Vagina (tissue), 2 donors: ENCODE measurements around the gene CASP8.

Experiments used
- POLR2A ChIP-seq, 2 donors: fragments of 450-650 bp; IDR thresholded peaks; one replicate each; pipeline ENCODE4 v1.6.1; 2017; ENCODE audit warnings: antibody characterized with exemption in 2 of 2, mild to moderate bottlenecking in 2 of 2, moderate library complexity in 2 of 2
- POLR2AphosphoS5 ChIP-seq, 2 donors: sonication (generic); formaldehyde crosslinking; IDR thresholded peaks; one replicate each; pipeline ENCODE4 v1.9.0; 2017; ENCODE audit warnings: antibody characterized with exemption in 2 of 2, mild to moderate bottlenecking in 2 of 2, low read depth in 1 of 2; ENCODE audit not compliant: insufficient read depth in 1 of 2
- TF ChIP-seq, protein P1 (sequence below), 3 experiments: fragments of 450-650 bp in 2 of 3; fragments of 200-600 bp in 1 of 3; sonication (generic) in 1 of 3; IDR thresholded peaks; one replicate each; pipeline ENCODE4 v1.5.1; 2017 to 2019; ENCODE audit warnings: antibody characterized with exemption in 3 of 3, mild to moderate bottlenecking in 2 of 3, moderate library complexity in 2 of 3

DNA sequence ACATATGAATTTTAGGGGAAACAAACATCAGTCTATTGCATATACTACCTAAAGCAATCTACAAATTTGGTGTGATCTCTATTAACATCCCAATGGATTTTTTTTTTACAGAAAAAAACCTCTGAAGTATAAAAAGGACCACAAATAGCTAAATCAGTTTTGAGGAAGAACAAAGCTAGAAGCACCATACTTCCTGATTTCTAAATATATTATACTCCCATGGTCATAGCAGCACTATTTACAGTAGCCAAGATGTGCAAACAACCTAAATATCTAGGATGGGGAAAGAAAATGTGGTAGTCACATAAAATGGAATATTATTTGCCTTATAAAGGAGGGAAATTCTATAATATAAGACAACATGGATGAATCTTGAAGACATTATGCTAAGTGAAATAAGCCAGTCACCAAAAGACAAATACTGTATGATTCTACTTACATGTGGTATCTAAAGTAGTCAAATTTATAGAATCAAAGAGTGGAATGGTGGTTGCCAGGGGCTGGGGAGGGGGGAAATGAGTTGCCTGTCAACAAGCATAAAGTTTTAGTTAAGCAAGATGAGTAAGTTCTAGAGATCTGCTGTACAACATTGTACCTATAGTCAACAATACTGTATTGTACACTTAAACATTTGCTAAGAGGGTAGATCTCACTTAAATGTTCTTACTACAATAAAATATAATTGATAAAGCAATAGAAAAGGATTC lies 17.6 kb upstream of the CASP8 start:
- TF ChIP-seq POLR2AphosphoS5 (IDR thresholded peaks at IDR 0.05; ENCODE audit: insufficient read depth in 1 of 2, low read depth in 1 of 2) (no peak), POLR2A (IDR thresholded peaks at IDR 0.05) (no peak)
- TF ChIP-seq, protein P1, sequence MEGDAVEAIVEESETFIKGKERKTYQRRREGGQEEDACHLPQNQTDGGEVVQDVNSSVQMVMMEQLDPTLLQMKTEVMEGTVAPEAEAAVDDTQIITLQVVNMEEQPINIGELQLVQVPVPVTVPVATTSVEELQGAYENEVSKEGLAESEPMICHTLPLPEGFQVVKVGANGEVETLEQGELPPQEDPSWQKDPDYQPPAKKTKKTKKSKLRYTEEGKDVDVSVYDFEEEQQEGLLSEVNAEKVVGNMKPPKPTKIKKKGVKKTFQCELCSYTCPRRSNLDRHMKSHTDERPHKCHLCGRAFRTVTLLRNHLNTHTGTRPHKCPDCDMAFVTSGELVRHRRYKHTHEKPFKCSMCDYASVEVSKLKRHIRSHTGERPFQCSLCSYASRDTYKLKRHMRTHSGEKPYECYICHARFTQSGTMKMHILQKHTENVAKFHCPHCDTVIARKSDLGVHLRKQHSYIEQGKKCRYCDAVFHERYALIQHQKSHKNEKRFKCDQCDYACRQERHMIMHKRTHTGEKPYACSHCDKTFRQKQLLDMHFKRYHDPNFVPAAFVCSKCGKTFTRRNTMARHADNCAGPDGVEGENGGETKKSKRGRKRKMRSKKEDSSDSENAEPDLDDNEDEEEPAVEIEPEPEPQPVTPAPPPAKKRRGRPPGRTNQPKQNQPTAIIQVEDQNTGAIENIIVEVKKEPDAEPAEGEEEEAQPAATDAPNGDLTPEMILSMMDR (IDR thresholded peaks at IDR 0.05), result no peak
